Measurements from ENCODE around the gene PAPPA.

Gene PAPPA

GRCh38 chr9:116298249-116298648 lies 144.7 kb downstream of the PAPPA start:
- no peak for TF ChIP-seq MYC (IDR thresholded peaks at IDR 0.05; ENCODE audit: low read depth, low read length)
- no peak for TF ChIP-seq POLR2A (IDR thresholded peaks at IDR 0.05; ENCODE audit: extremely low read depth, insufficient read length)
- TF ChIP-seq, protein P1, sequence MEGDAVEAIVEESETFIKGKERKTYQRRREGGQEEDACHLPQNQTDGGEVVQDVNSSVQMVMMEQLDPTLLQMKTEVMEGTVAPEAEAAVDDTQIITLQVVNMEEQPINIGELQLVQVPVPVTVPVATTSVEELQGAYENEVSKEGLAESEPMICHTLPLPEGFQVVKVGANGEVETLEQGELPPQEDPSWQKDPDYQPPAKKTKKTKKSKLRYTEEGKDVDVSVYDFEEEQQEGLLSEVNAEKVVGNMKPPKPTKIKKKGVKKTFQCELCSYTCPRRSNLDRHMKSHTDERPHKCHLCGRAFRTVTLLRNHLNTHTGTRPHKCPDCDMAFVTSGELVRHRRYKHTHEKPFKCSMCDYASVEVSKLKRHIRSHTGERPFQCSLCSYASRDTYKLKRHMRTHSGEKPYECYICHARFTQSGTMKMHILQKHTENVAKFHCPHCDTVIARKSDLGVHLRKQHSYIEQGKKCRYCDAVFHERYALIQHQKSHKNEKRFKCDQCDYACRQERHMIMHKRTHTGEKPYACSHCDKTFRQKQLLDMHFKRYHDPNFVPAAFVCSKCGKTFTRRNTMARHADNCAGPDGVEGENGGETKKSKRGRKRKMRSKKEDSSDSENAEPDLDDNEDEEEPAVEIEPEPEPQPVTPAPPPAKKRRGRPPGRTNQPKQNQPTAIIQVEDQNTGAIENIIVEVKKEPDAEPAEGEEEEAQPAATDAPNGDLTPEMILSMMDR (IDR thresholded peaks at IDR 0.05; ENCODE audit: low read depth, low read length) = no peak
- TF ChIP-seq, protein P2, sequence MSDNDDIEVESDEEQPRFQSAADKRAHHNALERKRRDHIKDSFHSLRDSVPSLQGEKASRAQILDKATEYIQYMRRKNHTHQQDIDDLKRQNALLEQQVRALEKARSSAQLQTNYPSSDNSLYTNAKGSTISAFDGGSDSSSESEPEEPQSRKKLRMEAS (IDR thresholded peaks at IDR 0.05; ENCODE audit: low read depth, low read length) = no peak
- DNase-seq (ENCODE audit: low read depth) = no peak
- no peak overlapping the region for H3K4me3 ChIP-seq (ENCODE audit: low read depth, low read length)

GRCh38 chr9:116298878-116299391 lies 145.3 kb downstream of the PAPPA start:
- TF ChIP-seq MYC (IDR thresholded peaks at IDR 0.05; ENCODE audit: low read depth, low read length) (no peak), POLR2A (IDR thresholded peaks at IDR 0.05; ENCODE audit: extremely low read depth, insufficient read length) (no peak)
- TF ChIP-seq, protein P1 (IDR thresholded peaks at IDR 0.05; ENCODE audit: low read depth, low read length) = no peak
- TF ChIP-seq, protein P2 (IDR thresholded peaks at IDR 0.05; ENCODE audit: low read depth, low read length) = no peak
- H3K4me3 ChIP-seq (ENCODE audit: low read depth, low read length) = no peak overlapping the region
- no peak for DNase-seq (ENCODE audit: low read depth)

DNA sequence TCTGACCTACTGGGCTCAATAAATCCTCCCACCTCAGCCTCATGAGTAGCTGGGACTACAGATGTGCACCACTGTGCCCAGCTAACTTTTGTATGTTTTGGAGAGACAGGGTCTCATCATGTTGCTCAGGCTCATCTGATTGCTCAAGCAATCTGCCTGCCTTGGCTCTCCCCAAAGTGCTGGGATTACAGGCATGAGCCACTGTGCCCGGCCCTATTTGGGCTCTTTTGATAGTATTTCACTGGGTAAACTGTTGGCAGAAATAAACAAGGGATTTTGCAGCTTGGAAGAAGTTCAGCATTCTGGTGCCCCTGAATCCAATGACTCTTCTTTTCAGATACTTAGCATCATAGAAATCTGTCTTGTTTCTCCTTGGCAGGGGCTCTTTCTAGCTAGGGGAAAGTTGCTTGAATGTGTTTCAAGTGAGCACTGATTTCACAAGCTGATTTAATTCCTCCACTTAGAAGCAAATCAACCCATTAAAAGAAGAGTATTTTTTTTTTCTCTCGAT lies 146.8 kb downstream of the PAPPA start:
- TF ChIP-seq MYC (IDR thresholded peaks at IDR 0.05; ENCODE audit: low read depth, low read length) (no peak), POLR2A (IDR thresholded peaks at IDR 0.05; ENCODE audit: extremely low read depth, insufficient read length) (no peak)
- TF ChIP-seq, protein P1 (IDR thresholded peaks at IDR 0.05; ENCODE audit: low read depth, low read length) = no peak
- TF ChIP-seq, protein P2 (IDR thresholded peaks at IDR 0.05; ENCODE audit: low read depth, low read length) = no peak
- no peak for DNase-seq (ENCODE audit: low read depth)
- no peak overlapping the region for H3K4me3 ChIP-seq (ENCODE audit: low read depth, low read length)

- H3K4me3 ChIP-seq (ENCODE audit: low read depth, low read length) = no peak overlapping the region
- DNase-seq (ENCODE audit: low read depth) = no peak
- TF ChIP-seq, protein P2 (IDR thresholded peaks at IDR 0.05; ENCODE audit: low read depth, low read length) = no peak
- TF ChIP-seq MYC (IDR thresholded peaks at IDR 0.05; ENCODE audit: low read depth, low read length) (no peak), POLR2A (IDR thresholded peaks at IDR 0.05; ENCODE audit: extremely low read depth, insufficient read length) (no peak)
- TF ChIP-seq, protein P1 (IDR thresholded peaks at IDR 0.05; ENCODE audit: low read depth, low read length) = no peak
These were observed 149.7 kb downstream of the PAPPA start for GRCh38 chr9:116303270-116303669.

DNA sequence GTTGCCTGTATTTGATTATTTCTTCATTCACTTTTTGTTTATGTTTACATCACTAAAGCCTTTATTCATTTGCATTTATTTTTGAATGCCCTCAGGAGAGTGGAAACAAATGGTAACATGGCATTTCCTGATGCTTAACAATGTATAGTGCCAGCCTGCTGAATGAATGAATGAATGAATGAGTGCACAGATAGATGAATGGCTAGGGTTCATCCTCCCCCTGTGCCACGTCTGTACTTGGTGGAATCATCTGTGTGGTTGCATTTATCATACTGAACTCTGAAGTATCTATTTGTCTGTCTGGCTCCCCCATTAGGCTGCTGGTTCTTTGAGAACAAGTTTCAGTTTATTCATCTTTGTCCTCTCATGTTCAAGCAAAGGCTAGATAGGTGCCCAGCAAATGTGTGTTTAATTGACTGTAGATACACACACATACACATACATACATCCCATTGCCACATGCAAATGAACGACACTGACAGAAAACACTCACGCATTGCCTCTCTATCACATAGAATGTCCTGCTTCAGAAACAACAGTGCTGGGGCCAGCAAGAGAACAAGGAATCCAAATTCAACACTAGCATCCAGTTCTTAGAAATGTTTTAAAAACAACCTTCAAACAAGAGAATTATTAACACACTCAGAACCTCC lies 150.4 kb downstream of the PAPPA start:
- no peak for TF ChIP-seq POLR2A (IDR thresholded peaks at IDR 0.05; ENCODE audit: extremely low read depth, insufficient read length)
- TF ChIP-seq, protein P1 (IDR thresholded peaks at IDR 0.05; ENCODE audit: low read depth, low read length) = no peak
- TF ChIP-seq MYC (IDR thresholded peaks at IDR 0.05; ENCODE audit: low read depth, low read length) = no peak
- TF ChIP-seq, protein P2 (IDR thresholded peaks at IDR 0.05; ENCODE audit: low read depth, low read length) = no peak

More for the DNA sequence above, 150.4 kb downstream of the PAPPA start:
- DNase-seq (ENCODE audit: low read depth) = no peak
- H3K4me3 ChIP-seq (ENCODE audit: low read depth, low read length) = no peak overlapping the region
